ENCODE measurements around the gene RAP1A.

The RAP1A gene

DNA sequence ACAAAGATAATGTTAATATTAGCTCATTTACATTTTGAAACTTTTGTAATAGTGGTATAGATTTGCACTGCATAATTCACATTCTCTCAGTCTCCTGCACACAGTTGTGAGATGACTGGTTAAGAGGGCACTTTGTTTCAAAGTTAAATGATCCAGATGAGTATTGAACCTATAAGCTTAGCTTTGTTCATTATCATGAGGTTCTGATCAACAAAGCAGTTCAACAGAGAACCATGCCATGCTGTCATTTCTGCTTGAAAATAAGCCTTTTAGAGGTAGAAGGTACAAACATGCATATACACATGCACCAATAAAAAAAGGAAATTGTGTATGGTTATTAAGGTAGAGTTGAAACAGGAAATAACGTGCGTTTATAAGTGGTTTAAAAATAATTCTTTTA lies 4.8 kb downstream of the RAP1A start:
- Histone ChIP-seq H2AFZ (ENCODE audit: low read length) (no peak overlapping the region), H3F3A (ENCODE audit: insufficient read depth, low read length) (0 out of 2 replicates have a peak, but pooled peaks cover 3% of the 10 kb centered on the region), H3K9me3 (ENCODE audit: low read length) (no peaks in the 10 kb centered on the region), H3K79me2 (ENCODE audit: insufficient read depth, low read length) (peaks cover 88% of the 10 kb centered on the region), H3K27ac (ENCODE audit: low read depth, low read length, poor library complexity, severe bottlenecking) (peak overlapping the region; percentile 56), H3K27me3 (ENCODE audit: insufficient read depth, low read length) (no peaks in the 10 kb centered on the region), H3K9ac (ENCODE audit: low read length) (peak overlapping the region; percentile 20; the same call in 1 of the 2 replicates), H4K20me1 (ENCODE audit: insufficient read depth, low read length) (no peaks in the 10 kb centered on the region), H3K4me1 (ENCODE audit: insufficient read depth, low read length, severe bottlenecking) (peaks cover 79% of the 10 kb centered on the region), H3K4me2 (ENCODE audit: low read length) (peak overlapping the region; percentile 57), H3K36me3 (ENCODE audit: insufficient read depth, low read length) (no peaks in the 10 kb centered on the region), H3K4me3 (ENCODE audit: low read depth, low read length, poor library complexity, severe bottlenecking) (peak overlapping the region; percentile 26), H3K9me2 (ENCODE audit: low read depth, low read length) (no peaks in the 10 kb centered on the region)
- no peak for TF ChIP-seq EZH2 (IDR thresholded peaks at IDR 0.05; ENCODE audit: borderline replicate concordance, low read length)
- TF ChIP-seq, protein P1, sequence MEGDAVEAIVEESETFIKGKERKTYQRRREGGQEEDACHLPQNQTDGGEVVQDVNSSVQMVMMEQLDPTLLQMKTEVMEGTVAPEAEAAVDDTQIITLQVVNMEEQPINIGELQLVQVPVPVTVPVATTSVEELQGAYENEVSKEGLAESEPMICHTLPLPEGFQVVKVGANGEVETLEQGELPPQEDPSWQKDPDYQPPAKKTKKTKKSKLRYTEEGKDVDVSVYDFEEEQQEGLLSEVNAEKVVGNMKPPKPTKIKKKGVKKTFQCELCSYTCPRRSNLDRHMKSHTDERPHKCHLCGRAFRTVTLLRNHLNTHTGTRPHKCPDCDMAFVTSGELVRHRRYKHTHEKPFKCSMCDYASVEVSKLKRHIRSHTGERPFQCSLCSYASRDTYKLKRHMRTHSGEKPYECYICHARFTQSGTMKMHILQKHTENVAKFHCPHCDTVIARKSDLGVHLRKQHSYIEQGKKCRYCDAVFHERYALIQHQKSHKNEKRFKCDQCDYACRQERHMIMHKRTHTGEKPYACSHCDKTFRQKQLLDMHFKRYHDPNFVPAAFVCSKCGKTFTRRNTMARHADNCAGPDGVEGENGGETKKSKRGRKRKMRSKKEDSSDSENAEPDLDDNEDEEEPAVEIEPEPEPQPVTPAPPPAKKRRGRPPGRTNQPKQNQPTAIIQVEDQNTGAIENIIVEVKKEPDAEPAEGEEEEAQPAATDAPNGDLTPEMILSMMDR (IDR thresholded peaks at IDR 0.05; ENCODE audit: low read length) = no peak

DNA sequence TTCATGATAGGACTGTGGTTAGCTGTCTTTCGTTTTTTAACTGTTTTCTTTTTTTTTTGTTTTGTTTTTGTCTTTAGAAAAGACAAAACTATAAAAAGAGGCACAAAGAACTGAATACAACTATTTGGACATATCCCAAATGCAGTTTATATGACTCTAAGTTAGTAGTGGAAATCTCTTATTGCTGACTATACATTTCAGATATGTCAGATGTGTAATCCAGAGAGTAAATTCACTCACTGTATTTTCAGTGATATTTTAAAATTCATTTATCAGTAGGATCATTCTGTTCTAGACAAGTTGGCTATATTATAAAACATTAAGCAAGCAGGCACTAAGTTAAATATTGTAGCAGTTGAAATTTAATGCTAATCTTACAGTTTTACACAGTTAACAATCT lies 5.7 kb downstream of the RAP1A start:
- H4K20me1 ChIP-seq (ENCODE audit: insufficient read depth, low read length) = no peaks in the 10 kb centered on the region
- H2AFZ ChIP-seq (ENCODE audit: low read length) = no peak overlapping the region
- H3K4me3 ChIP-seq (ENCODE audit: low read depth, low read length, poor library complexity, severe bottlenecking) = peak overlapping the region; percentile 26
- H3K9ac ChIP-seq (ENCODE audit: low read length) = peak overlapping the region; percentile 30
- peak overlapping the region; percentile 57 for H3K4me2 ChIP-seq (ENCODE audit: low read length)
- 0 out of 2 replicates have a peak, but pooled peaks cover 3% of the 10 kb centered on the region for H3F3A ChIP-seq (ENCODE audit: insufficient read depth, low read length)
- no peaks in the 10 kb centered on the region for H3K36me3 ChIP-seq (ENCODE audit: insufficient read depth, low read length)
- H3K9me2 ChIP-seq (ENCODE audit: low read depth, low read length) = no peaks in the 10 kb centered on the region
- peaks cover 87% of the 10 kb centered on the region for H3K4me1 ChIP-seq (ENCODE audit: insufficient read depth, low read length, severe bottlenecking)
- H3K79me2 ChIP-seq (ENCODE audit: insufficient read depth, low read length) = peaks cover 94% of the 10 kb centered on the region
- H3K27me3 ChIP-seq (ENCODE audit: insufficient read depth, low read length) = no peaks in the 10 kb centered on the region
- peak overlapping the region; percentile 56 for H3K27ac ChIP-seq (ENCODE audit: low read depth, low read length, poor library complexity, severe bottlenecking)
- no peak for TF ChIP-seq EZH2 (IDR thresholded peaks at IDR 0.05; ENCODE audit: borderline replicate concordance, low read length)
- TF ChIP-seq, protein P1 (IDR thresholded peaks at IDR 0.05; ENCODE audit: low read length) = no peak
- H3K9me3 ChIP-seq (ENCODE audit: low read length) = no peaks in the 10 kb centered on the region

DNA sequence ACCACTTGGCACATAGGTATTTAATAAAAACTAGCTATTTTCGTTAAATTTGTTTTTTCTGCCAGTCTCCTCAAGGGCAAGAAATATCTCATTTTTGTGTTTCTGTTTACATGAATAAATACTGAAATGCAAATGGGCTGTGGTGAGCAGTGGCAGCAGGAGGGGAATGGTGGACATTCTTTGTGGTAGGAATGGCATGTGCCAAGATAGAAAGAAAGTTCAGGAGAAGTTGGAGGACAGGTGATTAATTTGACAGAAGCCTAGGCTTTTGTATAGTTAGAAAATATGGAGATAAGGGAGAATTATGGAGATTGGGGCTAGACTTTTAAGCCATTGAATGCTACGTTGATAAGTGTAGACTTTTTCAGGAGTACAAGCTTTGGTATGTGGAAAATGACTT lies 8.6 kb downstream of the RAP1A start:
- H3K27ac ChIP-seq (ENCODE audit: low read depth, low read length, poor library complexity, severe bottlenecking) = peak overlapping the region; percentile 67
- peak overlapping the region; percentile 38; the same call in 1 of the 2 replicates for H3K9ac ChIP-seq (ENCODE audit: low read length)
- peaks cover 76% of the 10 kb centered on the region for H3K4me1 ChIP-seq (ENCODE audit: insufficient read depth, low read length, severe bottlenecking)
- no peaks in the 10 kb centered on the region for H3K9me2 ChIP-seq (ENCODE audit: low read depth, low read length)
- H2AFZ ChIP-seq (ENCODE audit: low read length) = no peak overlapping the region
- H3K27me3 ChIP-seq (ENCODE audit: insufficient read depth, low read length) = no peaks in the 10 kb centered on the region
- peaks cover 97% of the 10 kb centered on the region for H3K79me2 ChIP-seq (ENCODE audit: insufficient read depth, low read length)
- H3F3A ChIP-seq (ENCODE audit: insufficient read depth, low read length) = no peaks in the 10 kb centered on the region
- no peaks in the 10 kb centered on the region for H3K9me3 ChIP-seq (ENCODE audit: low read length)
- H3K4me2 ChIP-seq (ENCODE audit: low read length) = peak overlapping the region; percentile 60
- no peaks in the 10 kb centered on the region for H3K36me3 ChIP-seq (ENCODE audit: insufficient read depth, low read length)
- TF ChIP-seq, protein P1 (IDR thresholded peaks at IDR 0.05; ENCODE audit: low read length) = no peak
- TF ChIP-seq EZH2 (IDR thresholded peaks at IDR 0.05; ENCODE audit: borderline replicate concordance, low read length) = no peak
- no peaks in the 10 kb centered on the region for H4K20me1 ChIP-seq (ENCODE audit: insufficient read depth, low read length)
- peak overlapping the region; percentile 29 for H3K4me3 ChIP-seq (ENCODE audit: low read depth, low read length, poor library complexity, severe bottlenecking)

Measured in OCI-LY1 (cell line).